HL-60/S4 treated with retinoic acid at 250 ng/mL for 4 days and 3 days (cell line): ENCODE data around the gene FBXL14.

Experiments
- in situ Hi-C: fragments of 300-500 bp; cut with MboI; formaldehyde crosslinking; loops from 2 replicates; pipeline ENCODE4 v1.7.0; 2022; ENCODE audit warnings: low sequenced_read_pairs

The FBXL14 gene

DNA sequence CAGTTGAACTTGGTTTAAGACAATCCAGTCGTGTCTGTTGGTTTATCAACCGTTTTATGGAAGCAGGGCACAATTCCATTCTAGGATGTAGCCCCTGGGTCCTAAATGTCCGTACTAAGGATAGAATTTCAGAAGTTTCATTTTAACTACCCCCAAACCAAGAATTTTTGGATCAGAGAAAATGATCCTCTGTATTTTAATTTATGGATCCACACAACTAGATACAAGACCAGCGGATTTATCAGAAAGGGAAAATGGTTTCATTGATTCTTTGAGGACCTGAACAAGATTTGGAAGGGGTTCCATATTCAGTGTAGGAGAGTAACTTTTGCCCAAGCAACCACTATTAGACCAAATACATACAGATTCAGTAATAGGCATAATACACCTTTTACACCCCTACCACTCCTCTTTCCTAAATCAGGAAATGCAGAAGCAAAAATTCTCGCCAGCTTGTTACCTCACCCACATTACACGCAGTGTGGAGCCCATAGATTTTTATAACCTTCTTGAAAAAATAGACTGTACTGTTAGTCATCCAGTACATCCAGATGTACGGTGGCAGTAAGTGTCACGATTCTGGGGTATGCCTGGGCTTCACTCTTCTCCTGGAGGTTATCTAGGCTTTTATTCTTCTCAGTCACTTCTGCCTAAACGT, 1.4 kb upstream of the FBXL14 start:
- in situ Hi-C loops, result loop anchor here (25.0 kb wide), 1 partner anchor 784 kb away; no protein-coding TSS in a partner anchor

DNA sequence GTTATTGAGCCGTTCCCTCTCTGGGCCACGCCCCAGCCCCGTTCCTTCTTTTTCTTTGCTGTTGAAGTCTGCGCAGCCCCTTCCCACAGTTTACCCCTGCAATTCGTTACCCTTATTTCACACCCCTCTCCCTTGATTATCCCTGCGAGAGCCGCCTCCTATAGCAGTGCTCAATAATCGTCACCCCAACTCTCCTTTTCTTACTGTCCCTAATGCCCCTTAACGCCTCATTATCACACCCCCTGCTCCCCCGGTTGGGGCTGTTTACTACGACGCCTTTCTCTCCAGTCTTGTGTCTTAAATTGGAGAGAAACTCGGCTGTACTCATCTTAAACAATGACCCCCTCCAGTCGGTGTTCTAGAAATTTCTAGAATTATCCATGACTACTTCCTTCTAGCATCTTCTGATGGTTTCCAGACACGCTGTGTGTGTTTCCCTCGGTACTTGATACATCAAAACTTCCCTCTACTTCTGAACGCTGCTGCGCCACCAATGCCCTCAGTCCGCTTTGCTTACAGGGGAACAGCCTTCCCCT, 713 bp upstream of the FBXL14 start:
- in situ Hi-C loops, result loop anchor here (25.0 kb wide), 1 partner anchor 783 kb away; no protein-coding TSS in a partner anchor

DNA sequence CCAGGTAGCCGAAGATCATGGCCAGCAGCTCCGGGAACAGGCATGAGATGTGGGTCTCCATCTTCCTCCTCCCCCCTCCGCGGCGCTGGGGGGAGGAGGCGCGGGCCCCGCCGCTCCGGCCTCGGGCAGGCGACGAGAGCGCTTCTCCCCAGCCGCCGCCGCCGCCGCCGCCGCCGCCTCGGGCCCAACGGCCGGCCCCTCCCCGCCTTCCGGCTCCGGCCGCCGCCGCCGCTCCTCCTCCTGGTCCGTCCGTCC, 448 bp downstream of the FBXL14 start:
- in situ Hi-C loops, result loop anchor here (25.0 kb wide), 1 partner anchor 782 kb away; no protein-coding TSS in a partner anchor

DNA sequence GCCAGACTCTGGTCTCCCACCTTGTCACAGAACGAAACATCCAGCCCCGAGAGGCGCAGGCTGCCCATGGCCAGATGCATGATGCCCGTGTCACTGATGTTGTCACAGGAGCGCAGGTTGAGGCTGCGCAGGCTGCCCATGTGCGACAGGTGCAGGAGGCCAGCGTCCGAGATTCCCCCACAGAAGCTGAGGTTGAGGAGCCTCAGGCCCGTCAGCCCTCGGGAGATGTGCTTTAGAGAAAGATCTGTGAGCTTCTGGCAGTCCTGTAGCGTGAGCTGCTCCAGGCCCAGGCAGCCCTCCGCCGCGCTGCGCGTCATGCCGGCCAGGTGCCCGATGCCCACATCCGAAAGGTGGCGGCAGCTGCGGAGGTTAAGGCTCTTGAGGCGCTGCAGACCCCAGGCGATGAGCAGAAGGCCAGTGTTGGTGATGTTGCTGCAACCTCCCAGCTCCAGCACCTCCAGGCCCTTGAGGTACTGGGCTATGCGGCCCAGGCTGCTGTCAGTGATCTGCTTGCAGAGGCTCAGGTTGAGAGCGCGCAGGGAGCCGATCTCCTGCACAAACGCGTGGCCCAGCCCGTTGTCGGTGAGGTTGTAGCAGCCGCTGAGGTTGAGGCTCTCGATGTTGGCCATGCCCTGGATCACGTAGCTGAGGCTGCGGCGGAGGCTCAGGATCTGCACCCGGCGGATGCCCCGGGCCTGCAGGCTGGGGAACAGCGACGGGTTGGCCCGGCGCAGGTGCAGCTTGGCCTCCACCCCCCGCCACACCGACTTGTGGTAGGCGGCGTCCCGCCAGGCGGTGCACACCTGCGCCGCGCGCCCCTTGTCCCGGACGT, 991 bp downstream of the FBXL14 start:
- in situ Hi-C loops, result loop anchor here (25.0 kb wide), 1 partner anchor 781 kb away; no protein-coding TSS in a partner anchor

DNA sequence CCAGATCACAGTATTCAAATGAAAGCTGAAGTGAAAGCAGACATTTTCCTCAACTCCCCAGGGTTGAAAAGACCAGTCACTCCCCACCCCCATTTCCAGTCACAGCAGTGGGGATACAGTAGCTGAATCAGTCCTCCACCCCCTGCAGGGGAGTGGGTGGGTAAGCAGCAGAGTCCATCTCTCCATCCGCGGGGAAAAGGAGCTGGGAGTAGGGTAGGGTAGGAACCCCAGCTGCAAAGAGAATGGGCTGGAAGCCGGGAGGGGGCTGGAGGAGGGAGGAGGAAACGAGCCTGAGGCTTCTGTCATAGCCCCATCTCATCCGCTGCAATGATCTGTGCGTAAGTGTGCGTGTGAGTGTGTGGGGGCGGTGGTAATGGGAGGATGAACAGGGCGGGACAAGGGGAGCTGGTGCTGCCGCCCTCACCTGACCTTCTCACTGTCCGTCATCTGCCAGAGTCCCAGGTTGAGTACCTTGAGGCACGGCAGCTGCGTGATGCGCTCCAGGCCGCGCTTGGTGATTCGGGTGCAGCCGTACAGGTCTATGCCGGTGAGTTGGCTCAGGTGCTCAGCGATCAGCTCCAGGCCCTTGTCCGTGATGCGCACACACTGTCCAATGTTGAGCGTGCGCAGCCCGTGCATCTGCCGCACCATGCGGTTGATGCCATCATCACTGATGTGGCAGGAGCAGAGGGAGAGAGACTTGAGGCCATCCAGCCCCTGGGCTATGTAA, 1.8 kb downstream of the FBXL14 start:
- in situ Hi-C loops, result loop anchor here (25.0 kb wide), 1 partner anchor 780 kb away; no protein-coding TSS in a partner anchor

DNA sequence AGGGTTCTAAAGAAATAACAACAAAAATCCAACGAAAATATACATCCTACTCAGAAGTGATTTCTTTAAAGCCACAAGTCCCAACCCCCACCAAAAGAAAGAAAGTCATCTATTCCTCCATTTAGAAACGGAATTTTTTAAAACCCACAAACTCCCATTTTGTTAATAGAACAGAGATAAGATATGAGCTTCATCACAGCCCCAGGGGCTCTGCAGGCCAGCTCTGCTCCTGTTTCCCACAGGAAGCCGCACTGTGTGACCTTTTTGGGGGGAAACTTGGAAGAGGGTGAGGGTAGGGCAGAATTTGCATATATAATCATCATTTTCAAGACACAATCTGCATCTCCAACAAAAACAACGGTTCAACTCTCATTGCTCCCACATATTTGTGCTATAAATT, 2.8 kb downstream of the FBXL14 start:
- in situ Hi-C loops, result loop anchor here (25.0 kb wide), 1 partner anchor 779 kb away; no protein-coding TSS in a partner anchor

DNA sequence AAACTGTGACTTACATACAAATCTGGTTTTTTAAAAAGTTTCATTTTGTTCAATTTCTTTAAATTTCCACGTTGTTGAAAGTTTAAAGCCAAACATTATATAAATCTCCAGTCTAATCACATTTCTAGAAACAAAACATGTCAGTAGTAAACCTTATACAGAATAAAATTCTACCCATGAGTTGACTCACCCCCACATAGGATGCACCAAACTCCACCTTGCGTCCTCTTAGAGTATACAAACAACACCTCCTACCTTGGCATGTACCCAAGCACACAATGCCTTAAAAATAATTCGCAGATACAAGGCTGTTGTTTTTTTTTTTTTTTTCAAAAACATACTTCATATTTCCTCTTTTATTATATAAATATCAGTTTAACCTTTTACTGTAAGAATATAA, 3.3 kb downstream of the FBXL14 start:
- in situ Hi-C loops, result loop anchor here (25.0 kb wide), 1 partner anchor 779 kb away; no protein-coding TSS in a partner anchor

DNA sequence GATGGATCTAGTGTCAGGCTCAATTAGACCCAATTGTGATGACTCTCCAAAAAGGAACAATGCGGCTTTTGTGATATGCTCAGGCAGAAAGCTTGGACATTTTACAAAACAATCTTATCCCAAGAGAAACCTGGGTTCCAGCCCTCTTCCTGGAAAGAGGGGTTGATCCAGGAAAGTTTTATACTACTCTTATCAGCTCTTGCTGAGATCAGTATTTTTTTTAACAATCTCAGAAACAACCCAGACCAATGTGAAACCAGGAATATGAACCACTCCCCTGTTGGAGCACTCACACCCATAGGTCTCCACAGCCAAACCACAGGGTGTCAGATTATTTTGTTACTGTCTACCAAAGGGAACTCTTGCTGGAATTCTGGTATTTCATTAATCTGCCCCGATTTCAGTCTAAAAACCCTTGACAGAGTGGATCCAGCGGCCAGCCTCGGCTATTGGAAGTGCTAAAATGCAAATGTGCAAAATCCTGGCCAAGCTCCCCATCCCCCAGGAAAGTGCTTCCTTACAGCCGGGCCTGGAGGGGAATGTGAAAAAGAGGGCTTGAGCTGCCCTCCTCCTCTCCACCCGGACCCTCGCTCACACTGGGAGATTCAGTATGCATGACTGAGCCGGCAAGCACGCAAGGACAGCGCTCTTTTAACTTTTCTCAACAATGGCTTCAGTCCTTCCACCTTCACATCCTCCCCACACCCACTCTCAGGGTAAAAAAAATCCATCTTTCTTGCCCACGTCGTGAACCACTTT, 4.0 kb downstream of the FBXL14 start:
- in situ Hi-C loops, result loop anchor here (25.0 kb wide), 1 partner anchor 778 kb away; no protein-coding TSS in a partner anchor

DNA sequence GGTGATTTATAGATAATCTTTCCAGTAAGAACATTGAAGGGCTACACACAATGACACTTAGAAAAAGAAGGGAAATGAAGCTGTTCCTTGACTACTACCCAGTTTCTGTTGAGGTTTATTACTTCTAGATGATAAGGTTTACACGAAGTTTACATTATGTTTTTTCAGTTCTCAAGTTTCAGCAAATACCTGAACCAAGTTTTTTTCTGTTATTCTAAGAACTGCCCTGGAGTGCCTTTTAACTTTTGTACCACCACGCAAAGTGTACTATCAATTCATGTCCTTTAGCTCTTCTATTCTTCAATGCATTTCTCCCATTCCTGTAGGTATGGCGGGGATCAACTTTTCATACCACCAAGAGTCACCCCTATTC, 5.8 kb downstream of the FBXL14 start:
- in situ Hi-C loops, result loop anchor here (25.0 kb wide), 1 partner anchor 776 kb away; no protein-coding TSS in a partner anchor

DNA sequence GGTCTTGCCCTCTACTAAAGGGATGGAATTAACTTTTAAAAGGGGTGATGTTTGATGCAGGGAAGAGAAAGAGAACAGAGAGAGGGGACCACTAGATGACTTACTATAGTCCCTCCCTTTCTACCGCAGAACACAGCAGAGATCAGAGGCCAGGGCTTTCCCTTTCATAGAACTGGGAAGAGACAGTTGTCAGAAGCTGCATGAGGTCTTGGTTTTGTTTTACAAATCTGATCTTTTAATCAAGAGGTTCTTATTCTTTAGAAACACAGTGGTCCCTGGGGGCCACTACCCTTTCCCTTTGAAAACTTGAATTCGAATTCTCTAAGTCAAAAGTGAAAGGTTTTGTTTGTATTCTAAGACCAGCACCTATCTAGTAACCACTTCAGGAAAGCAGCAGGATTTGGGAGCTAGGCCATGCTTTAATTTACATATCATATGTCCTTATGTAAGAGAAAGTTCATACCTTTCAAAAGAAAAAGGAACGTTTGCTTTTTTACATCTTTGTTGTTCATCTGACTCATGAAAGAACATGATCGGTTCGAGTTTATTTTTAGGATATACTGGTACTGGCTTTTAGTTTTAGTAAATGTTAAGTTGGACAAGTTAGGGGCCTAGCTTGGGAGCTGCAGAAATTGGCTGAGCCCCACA, 6.3 kb downstream of the FBXL14 start:
- in situ Hi-C loops, result loop anchor here (25.0 kb wide), 1 partner anchor 776 kb away; no protein-coding TSS in a partner anchor

DNA sequence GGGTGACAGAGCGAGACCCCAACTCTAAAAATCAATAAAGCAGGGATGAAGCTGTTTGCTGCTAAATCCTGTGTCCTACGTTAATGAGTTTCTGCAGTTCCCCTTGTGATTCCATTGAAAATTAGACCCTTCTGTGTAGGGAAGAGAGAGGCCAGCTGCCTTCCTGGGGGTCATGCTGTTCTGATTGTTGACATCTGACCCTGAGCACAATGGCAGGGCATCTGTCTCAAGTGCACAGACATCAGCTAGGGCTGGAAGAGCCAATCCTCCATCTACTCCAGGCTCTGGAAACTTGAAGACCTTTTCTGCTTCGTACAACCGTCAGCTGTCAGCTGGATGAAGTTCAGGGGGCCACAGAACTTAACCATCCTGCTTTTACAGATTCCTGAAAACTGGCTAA, 10.1 kb downstream of the FBXL14 start:
- in situ Hi-C loops, result loop anchor here (25.0 kb wide), 1 partner anchor 772 kb away; no protein-coding TSS in a partner anchor

DNA sequence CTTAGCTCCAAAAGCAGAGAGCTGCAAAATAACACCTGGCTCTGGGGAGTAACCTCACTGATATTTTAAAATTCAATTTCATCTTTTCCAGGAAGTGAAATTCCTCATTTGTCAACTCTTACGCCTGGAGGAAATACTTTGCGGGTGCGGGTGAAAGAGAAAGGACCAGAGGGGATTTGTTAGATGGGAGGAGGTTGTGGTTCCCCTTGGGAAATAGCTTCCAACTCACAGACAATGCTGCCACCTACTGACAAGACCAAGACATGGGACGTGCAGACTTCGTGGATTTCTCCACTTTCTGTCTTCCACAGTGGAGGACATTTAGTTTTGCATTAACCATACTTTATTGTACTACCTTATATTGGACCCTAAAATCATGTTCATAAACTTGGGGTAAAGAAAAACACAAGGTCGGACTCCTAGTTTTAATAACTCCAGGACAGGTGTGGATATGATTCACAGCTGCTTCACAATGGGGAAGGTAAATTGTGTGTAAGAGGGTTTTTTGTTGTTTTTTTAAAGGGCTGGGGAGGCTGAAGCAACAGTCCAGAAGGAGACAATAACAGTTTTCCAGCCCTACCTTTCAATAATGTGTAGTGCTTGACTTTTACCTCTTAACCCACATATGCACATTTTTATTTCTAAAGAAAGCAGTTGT, 10.8 kb downstream of the FBXL14 start:
- in situ Hi-C loops, result loop anchor here (25.0 kb wide), 1 partner anchor 771 kb away; no protein-coding TSS in a partner anchor

DNA sequence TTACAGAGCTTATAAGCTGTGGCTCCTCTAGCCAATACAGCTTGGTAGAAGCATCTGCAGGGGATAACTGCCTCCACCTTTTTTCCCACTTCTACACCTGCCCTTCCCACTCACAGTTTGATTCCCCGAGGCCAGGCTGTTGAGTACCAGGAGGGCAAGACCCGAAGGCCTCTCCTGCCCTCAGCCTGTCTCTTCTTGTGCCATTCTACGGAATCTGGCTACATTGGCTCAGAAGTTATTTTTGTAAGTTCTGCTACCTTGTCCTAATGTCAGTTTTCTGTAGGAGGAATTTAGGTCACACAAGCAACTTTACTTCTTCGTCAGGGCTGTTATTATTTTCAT, 11.7 kb downstream of the FBXL14 start:
- in situ Hi-C loops, result loop anchor here (25.0 kb wide), 1 partner anchor 770 kb away; no protein-coding TSS in a partner anchor

DNA sequence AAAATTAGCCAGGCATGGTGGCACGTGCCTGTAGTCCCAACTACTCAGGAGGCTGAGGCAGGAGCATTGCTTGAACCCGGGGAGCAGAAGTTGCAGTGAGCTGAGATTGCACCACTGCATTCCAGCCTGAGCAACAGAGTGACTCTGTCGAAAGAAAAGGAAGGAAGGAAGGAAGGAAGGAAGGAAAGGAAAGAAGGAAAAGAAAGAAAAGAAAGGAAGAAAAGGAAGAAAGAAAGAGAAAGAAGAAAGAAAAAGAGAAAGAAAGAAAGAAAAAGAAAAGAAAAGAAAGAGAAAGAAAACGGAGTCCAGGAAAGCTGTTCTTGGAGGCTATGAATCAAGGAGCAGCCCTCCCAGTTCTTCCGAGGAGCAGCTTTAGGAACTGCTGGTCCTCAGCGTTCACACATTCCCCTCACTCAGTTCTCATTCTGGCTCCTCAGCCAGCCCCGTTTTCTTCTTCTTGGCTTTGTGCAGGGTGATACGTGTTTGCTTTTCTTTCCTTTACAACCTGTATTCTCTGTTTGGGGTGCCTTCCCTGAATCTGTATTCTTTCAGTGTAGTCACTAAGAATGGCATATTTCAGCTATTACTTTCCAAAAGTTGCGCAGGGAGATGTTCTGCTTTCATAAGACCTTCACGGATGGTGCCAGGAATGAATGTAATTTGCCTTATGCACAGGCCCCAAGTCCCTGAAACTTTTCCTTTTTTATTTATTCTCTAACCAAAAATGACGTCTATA, 12.2 kb downstream of the FBXL14 start:
- in situ Hi-C loops, result loop anchor here (25.0 kb wide), 1 partner anchor 770 kb away; no protein-coding TSS in a partner anchor

DNA sequence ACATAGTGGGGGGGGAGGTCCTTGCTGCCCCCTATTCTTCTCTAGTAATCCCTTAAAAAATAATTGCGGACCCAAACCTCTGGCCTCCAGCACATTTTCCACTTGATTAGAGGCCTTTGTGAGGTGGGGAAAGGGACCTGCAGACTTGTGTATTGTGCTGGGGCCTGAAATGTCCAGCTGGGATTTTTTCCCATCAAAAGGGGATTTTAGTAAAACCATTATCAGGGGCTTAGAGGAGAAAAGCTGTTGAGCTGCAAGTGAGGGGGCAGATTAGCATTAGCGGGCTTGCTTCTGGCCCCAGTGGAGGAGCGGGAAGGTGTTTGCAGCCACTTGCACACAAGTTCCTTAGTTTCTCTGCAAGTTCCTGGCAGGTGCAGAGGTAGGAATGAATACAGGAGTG, 13.9 kb downstream of the FBXL14 start:
- in situ Hi-C loops, result loop anchor here (25.0 kb wide), 1 partner anchor 768 kb away; no protein-coding TSS in a partner anchor

DNA sequence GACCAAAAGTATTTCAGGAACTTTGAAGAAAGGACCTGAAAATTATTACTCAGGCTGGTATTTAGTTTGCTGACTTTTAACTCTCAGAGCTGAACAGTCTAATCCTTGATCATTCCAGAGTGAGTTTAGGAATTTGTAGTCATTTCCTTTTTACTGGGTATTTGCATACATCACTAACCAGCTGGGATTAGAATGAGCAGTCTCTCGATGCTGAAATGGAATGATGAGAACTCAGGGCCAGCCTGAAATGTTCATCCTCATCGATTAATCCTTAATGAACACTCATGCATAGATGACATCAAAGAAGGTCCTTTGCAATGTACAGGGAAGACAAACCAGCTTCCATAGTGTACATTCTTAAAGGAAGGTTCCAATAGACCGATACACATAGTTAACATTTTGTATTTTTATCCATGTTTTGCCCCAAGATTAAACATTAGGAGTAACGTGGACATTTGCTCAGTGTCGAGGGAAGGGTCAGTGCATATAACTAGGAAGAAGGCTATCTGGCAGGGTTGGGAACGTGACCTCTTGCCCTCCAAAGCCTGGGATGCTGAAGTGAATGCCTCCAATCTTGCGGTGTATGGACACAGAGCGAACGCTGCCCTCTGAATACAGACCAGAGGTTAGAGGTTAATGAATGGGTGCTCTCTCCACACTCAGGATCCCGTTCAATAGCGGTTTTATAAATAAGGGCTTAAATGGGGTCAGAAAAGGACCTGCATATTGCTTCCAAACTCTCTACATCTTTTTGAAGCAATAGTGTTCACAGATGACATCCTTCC, 14.5 kb downstream of the FBXL14 start:
- in situ Hi-C loops, result loop anchor here (10.0 to 25.0 kb wide), 3 partner anchors 295 to 768 kb away; no protein-coding TSS in a partner anchor
